OCI-LY3 (cell line): ENCODE measurements around the gene PERCC1.

Experiments used
- CTCF ChIP-seq: fragments of 200-600, 300-600 bp; sonication (generic); IDR thresholded peaks from 2 replicates; pipeline ENCODE4 v1.5.1; 2014; ENCODE audit warnings: antibody characterized with exemption, low read length, low read depth
- EZH2phosphoT487 ChIP-seq: fragments of 200-600 bp; shearing (Covaris generic); IDR thresholded peaks from 2 replicates; pipeline ENCODE4 v1.6.1; 2018; ENCODE audit warnings: antibody characterized with exemption, mixed run types, low read depth

- TF ChIP-seq CTCF (no peak), EZH2phosphoT487 (no peak)
Observed at GRCh38 chr16:1407753-1408152, 23.1 kb upstream of the PERCC1 start.
